Neuronal stem cell (in vitro differentiated cells): Measurements from ENCODE around the gene WDR53.
"Not testable (repeated sequence)": the region's sequence is repeated elsewhere in the genome, so short reads cannot be mapped to it uniquely, and the experiment has no call there.

Experiments used
- DNase-seq: peaks from one replicate; pipeline ENCODE4 v3.0.0-alpha.2; 2013; ENCODE audit warnings: low spot score
- H2AFZ ChIP-seq: one replicate; pipeline ENCODE4 v1.6.1; 2013; ENCODE audit warnings: mild to moderate bottlenecking, low read length, inconsistent platforms
- H2AK5ac ChIP-seq: 2 replicates; pipeline ENCODE4 v1.6.1; 2013; ENCODE audit warnings: low read depth, mild to moderate bottlenecking, inconsistent platforms, low read length, moderate library complexity, mixed read lengths
- H2BK120ac ChIP-seq: 2 replicates; pipeline ENCODE4 v1.6.1; 2013; ENCODE audit warnings: low read depth, mild to moderate bottlenecking, inconsistent platforms, low read length, moderate library complexity, mixed read lengths
- H2BK12ac ChIP-seq: one replicate; pipeline ENCODE4 v1.6.1; 2013; ENCODE audit warnings: low read length, inconsistent platforms
- H2BK15ac ChIP-seq: 2 replicates; pipeline ENCODE4 v1.6.1; 2013; ENCODE audit warnings: mild to moderate bottlenecking, low read length, inconsistent platforms, mixed read lengths
- H2BK5ac ChIP-seq: one replicate; pipeline ENCODE4 v1.6.1; 2013; ENCODE audit warnings: inconsistent platforms, mild to moderate bottlenecking, low read length, moderate library complexity
- H3K14ac ChIP-seq: one replicate; pipeline ENCODE4 v1.6.1; 2013; ENCODE audit warnings: low read length, inconsistent platforms
- H3K18ac ChIP-seq: 2 replicates; pipeline ENCODE4 v1.6.1; 2013; ENCODE audit warnings: low read length, inconsistent platforms
- H3K23ac ChIP-seq: 2 replicates; pipeline ENCODE4 v1.6.1; 2013; ENCODE audit warnings: low read depth, mild to moderate bottlenecking, mixed read lengths, low read length, inconsistent platforms; ENCODE audit not compliant: poor library complexity
- H3K27ac ChIP-seq: replicated peaks from 3 replicates; pipeline ENCODE4 v1.5.1; 2013; ENCODE audit warnings: low read length, inconsistent platforms
- H3K27me3 ChIP-seq, 3 experiments: 2 replicates each; pipeline ENCODE4 v1.6.1; 2013; ENCODE audit warnings: low read length in 3 of 3, mild to moderate bottlenecking in 2 of 3, inconsistent platforms in 1 of 3, low read depth in 1 of 3, mixed read lengths in 1 of 3, moderate library complexity in 1 of 3; ENCODE audit not compliant: control insufficient read depth in 3 of 3, insufficient read depth in 3 of 3
- H3K36me3 ChIP-seq, 2 donors: replicated peaks in 1 of 2; 2 replicates each; pipeline ENCODE4 v1.6.1; 2013; ENCODE audit warnings: low read length in 2 of 2; ENCODE audit not compliant: control insufficient read depth in 2 of 2, insufficient read depth in 2 of 2
- H3K4ac ChIP-seq: 2 replicates; pipeline ENCODE4 v1.6.1; 2013; ENCODE audit warnings: inconsistent platforms, mild to moderate bottlenecking, low read length, moderate library complexity
- H3K4me1 ChIP-seq, 2 donors: 1 replicate in 1 of 2; 2 replicates in 1 of 2; pipeline ENCODE4 v1.6.1; 2013; ENCODE audit warnings: low read length in 2 of 2, low read depth in 1 of 2; ENCODE audit not compliant: control insufficient read depth in 2 of 2, insufficient read depth in 1 of 2
- H3K4me2 ChIP-seq: one replicate; pipeline ENCODE4 v1.6.1; 2013; ENCODE audit warnings: mild to moderate bottlenecking, low read length, inconsistent platforms; ENCODE audit not compliant: insufficient read depth, poor library complexity, severe bottlenecking
- H3K4me3 ChIP-seq, 2 donors: 2 replicates each; pipeline ENCODE4 v1.5.1; 2013; ENCODE audit warnings: low read length in 2 of 2, mild to moderate bottlenecking in 2 of 2, inconsistent platforms in 1 of 2, moderate library complexity in 1 of 2
- H3K79me1 ChIP-seq: one replicate; pipeline ENCODE4 v1.6.1; 2013; ENCODE audit warnings: low read depth, mild to moderate bottlenecking, inconsistent platforms, low read length, moderate library complexity
- H3K9ac ChIP-seq: one replicate; pipeline ENCODE4 v1.6.1; 2013; ENCODE audit warnings: mild to moderate bottlenecking, low read depth, low read length, inconsistent platforms; ENCODE audit not compliant: poor library complexity
- H3K9me3 ChIP-seq, 2 donors: replicated peaks in 1 of 2; 2 replicates each; pipeline versions ENCODE3 to v1.6.1; 2013; ENCODE audit warnings: low read length in 2 of 2, mild to moderate bottlenecking in 2 of 2, inconsistent platforms in 1 of 2, low read depth in 1 of 2, mixed read lengths in 1 of 2, moderate library complexity in 1 of 2; ENCODE audit not compliant: control insufficient read depth in 2 of 2, insufficient read depth in 1 of 2
- H4K8ac ChIP-seq: one replicate; pipeline ENCODE4 v1.6.1; 2013; ENCODE audit warnings: low read depth, mild to moderate bottlenecking, inconsistent platforms, low read length, moderate library complexity
- H4K91ac ChIP-seq: one replicate; pipeline ENCODE4 v1.6.1; 2013; ENCODE audit warnings: low read length, low read depth, mild to moderate bottlenecking, inconsistent platforms; ENCODE audit not compliant: poor library complexity
- WGBS, 2 donors: extraction: QIAGEN DNeasy Blood & Tissue Kit; methylation state at CpG; one replicate each; pipeline ENCODE4 v1.1.7; 2013; ENCODE audit warnings: missing lambda C conversion rate in 2 of 2, mixed read lengths in 1 of 2; ENCODE audit not compliant: insufficient read length in 2 of 2, insufficient replicate concordance in 1 of 2; ENCODE audit errors: extremely low coverage in 2 of 2; 5-methylcytosine and 5-hydroxymethylcytosine counted together

The WDR53 gene

GRCh38 chr3:196549312-196549711 lies 19.0 kb downstream of the WDR53 start:
- not testable (repeated sequence) for H3K27me3 ChIP-seq, H2BK5ac ChIP-seq, H3K9ac ChIP-seq, H3K14ac ChIP-seq, H2AFZ ChIP-seq, H3K4ac ChIP-seq, H3K27ac ChIP-seq, H2BK15ac ChIP-seq, H3K36me3 ChIP-seq, H3K4me1 ChIP-seq, H3K79me1 ChIP-seq, H3K4me2 ChIP-seq, H2BK12ac ChIP-seq, H4K8ac ChIP-seq, H4K91ac ChIP-seq, DNase-seq, H3K23ac ChIP-seq, H3K4me3 ChIP-seq, H3K18ac ChIP-seq, H2BK120ac ChIP-seq, H2AK5ac ChIP-seq
- peaks cover 1 to 17% of the 10 kb centered on the region in 2 donors for H3K9me3 ChIP-seq
- no CpG with 5 or more reads among the region's 1 CpG for WGBS, 2 donors

GRCh38 chr3:196547067-196547466 lies 21.3 kb downstream of the WDR53 start:
- H2BK120ac ChIP-seq, result no peak overlapping the region
- no peak overlapping the region for H3K18ac ChIP-seq
- no peak overlapping the region for H2AFZ ChIP-seq
- H2BK12ac ChIP-seq, result no peak overlapping the region
- no CpG with 5 or more reads among the region's 2 CpGs for WGBS, 2 donors
- no peaks in the 10 kb centered on the region for H3K79me1 ChIP-seq
- no peak overlapping the region for H3K14ac ChIP-seq
- no peak for DNase-seq
- no peak overlapping the region for H3K27ac ChIP-seq
- no peak overlapping the region for H2BK15ac ChIP-seq
- no peak overlapping the region for H2BK5ac ChIP-seq
- H3K4ac ChIP-seq, result no peak overlapping the region
- H3K27me3 ChIP-seq, result no peaks in the 10 kb centered on the region
- no peak overlapping the region for H4K91ac ChIP-seq
- H3K36me3 ChIP-seq, result no peaks in the 10 kb centered on the region
- no peak overlapping the region for H3K9ac ChIP-seq
- H3K23ac ChIP-seq, result no peak overlapping the region
- peaks cover 2 to 17% of the 10 kb centered on the region in 2 donors for H3K9me3 ChIP-seq
- no peak overlapping the region for H3K4me3 ChIP-seq
- H4K8ac ChIP-seq, result no peak overlapping the region
- no peak overlapping the region for H3K4me2 ChIP-seq
- H2AK5ac ChIP-seq, result no peak overlapping the region
- no peaks in the 10 kb centered on the region for H3K4me1 ChIP-seq

GRCh38 chr3:196546537-196546936 lies 21.8 kb downstream of the WDR53 start:
- Histone ChIP-seq H2BK5ac (no peak overlapping the region), H3K9me3 (peaks cover 3 to 14% of the 10 kb centered on the region in 2 donors), H2AK5ac (no peak overlapping the region), H4K8ac (no peak overlapping the region), H3K4me3 (no peak overlapping the region), H3K14ac (no peak overlapping the region), H3K23ac (no peak overlapping the region), H2AFZ (no peak overlapping the region), H3K9ac (no peak overlapping the region), H3K27ac (no peak overlapping the region), H2BK12ac (no peak overlapping the region), H3K27me3 (no peaks in the 10 kb centered on the region), H2BK120ac (no peak overlapping the region), H3K18ac (no peak overlapping the region), H3K4me2 (no peak overlapping the region), H3K4me1 (no peaks in the 10 kb centered on the region), H3K36me3 (no peaks in the 10 kb centered on the region), H3K4ac (no peak overlapping the region), H2BK15ac (no peak overlapping the region), H3K79me1 (no peaks in the 10 kb centered on the region), H4K91ac (no peak overlapping the region)
- no CpG with 5 or more reads among the region's 5 CpGs for WGBS, 2 donors
- DNase-seq, result no peak

GRCh38 chr3:196544491-196544992 lies 23.8 kb downstream of the WDR53 start:
- no peak overlapping the region for H4K91ac ChIP-seq
- WGBS, 2 donors, result no CpG with 5 or more reads among the region's 2 CpGs
- no peak overlapping the region for H2BK12ac ChIP-seq
- H3K4ac ChIP-seq, result no peak overlapping the region
- H3K23ac ChIP-seq, result no peak overlapping the region
- H2AFZ ChIP-seq, result no peak overlapping the region
- no peak overlapping the region for H3K9ac ChIP-seq
- H3K9me3 ChIP-seq, result peaks cover 2 to 7% of the 10 kb centered on the region in 2 donors
- H2AK5ac ChIP-seq, result no peak overlapping the region
- no peak overlapping the region for H2BK5ac ChIP-seq
- no peak overlapping the region for H3K14ac ChIP-seq
- H3K4me1 ChIP-seq, result no peaks in the 10 kb centered on the region
- no peak overlapping the region for H3K4me2 ChIP-seq
- no peak for DNase-seq
- H3K27ac ChIP-seq, result no peak overlapping the region
- H2BK15ac ChIP-seq, result no peak overlapping the region
- no peaks in the 10 kb centered on the region for H3K27me3 ChIP-seq
- no peak overlapping the region for H3K18ac ChIP-seq
- H4K8ac ChIP-seq, result no peak overlapping the region
- no peaks in the 10 kb centered on the region for H3K36me3 ChIP-seq
- H3K4me3 ChIP-seq, result no peak overlapping the region
- H3K79me1 ChIP-seq, result no peaks in the 10 kb centered on the region
- no peak overlapping the region for H2BK120ac ChIP-seq
